Lung (tissue), 12 donors: ENCODE measurements around the gene PFKFB4. TPM values are rescaled to one million over a fixed set of nuclear protein-coding genes. Genes with fewer than 3 reads are reported as not detected.

Experiments used
- ATAC-seq: fragments of 200-7000 bp; cut with Tn5 transposase; one replicate; pipeline ENCODE4 v1.9.1; 2020; ENCODE audit warnings: moderate number of reproducible peaks; ENCODE audit not compliant: insufficient read depth, low FRiP score
- DNase-seq, 3 donors: peaks; one replicate each; pipeline ENCODE4 v3.0.0-alpha.2; 2013 to 2017
- H3K27ac ChIP-seq, 2 donors: one replicate each; pipeline ENCODE4 v1.5.1; 2013; ENCODE audit warnings: mild to moderate bottlenecking in 2 of 2, moderate library complexity in 2 of 2, control low read depth in 1 of 2, inconsistent platforms in 1 of 2, low read depth in 1 of 2, low read length in 1 of 2
- H3K27me3 ChIP-seq, 3 donors: one replicate each; pipeline ENCODE4 v1.5.1; 2013; ENCODE audit warnings: low read length in 2 of 3; ENCODE audit not compliant: control insufficient read depth in 3 of 3, insufficient read depth in 3 of 3
- H3K36me3 ChIP-seq, 4 donors: one replicate each; pipeline ENCODE4 v1.5.1; 2013; ENCODE audit warnings: low read length in 4 of 4, mild to moderate bottlenecking in 1 of 4, moderate library complexity in 1 of 4; ENCODE audit not compliant: control insufficient read depth in 4 of 4, insufficient read depth in 4 of 4
- H3K4me1 ChIP-seq, 5 donors: one replicate each; pipeline ENCODE4 v1.5.1; 2013; ENCODE audit warnings: low read length in 5 of 5, mild to moderate bottlenecking in 2 of 5, moderate library complexity in 1 of 5; ENCODE audit not compliant: control insufficient read depth in 5 of 5, insufficient read depth in 5 of 5
- H3K4me3 ChIP-seq: one replicate; pipeline ENCODE4 v1.5.1; 2013; ENCODE audit warnings: mild to moderate bottlenecking, control low read depth, moderate library complexity
- H3K9ac ChIP-seq, 2 donors: one replicate each; pipeline ENCODE4 v1.5.1; 2013; ENCODE audit warnings: low read length in 2 of 2, control low read depth in 1 of 2; ENCODE audit not compliant: insufficient read depth in 1 of 2
- H3K9me3 ChIP-seq, 4 donors: one replicate each; pipeline ENCODE4 v1.5.1; 2013; ENCODE audit warnings: low read length in 3 of 4, mild to moderate bottlenecking in 1 of 4, moderate library complexity in 1 of 4; ENCODE audit not compliant: control insufficient read depth in 4 of 4, insufficient read depth in 3 of 4
- WGBS, 2 donors: extraction: QIAGEN DNeasy Blood & Tissue Kit; methylation state at CpG; one replicate each; pipeline ENCODE4 v1.1.7; 2013; 5-methylcytosine and 5-hydroxymethylcytosine counted together
- polyA plus RNA-seq, 2 donors: library from polyadenylated mRNA; stranded (reverse); fragments of 200-250 nt; gene quantifications; one replicate each; pipeline ENCODE4 v1.2.1, GENCODE V29; 2013
- total RNA-seq, 2 donors: library from RNA; depleted of rRNA in 1 of 2; stranded (reverse); fragments of >200 nt in 1 of 2; gene quantifications; one replicate each; pipeline ENCODE4 v1.2.1, GENCODE V29; 2014 to 2021
- TF ChIP-seq, protein P1 (sequence below): IDR thresholded peaks from 2 replicates; pipeline ENCODE4 v1.5.1; 2012; ENCODE audit warnings: mild to moderate bottlenecking; ENCODE audit errors: control extremely low read depth, extremely low read depth
- donor health status: control.
- donor health status: control.
- donor health status: Bipolar disorder and iron deficiency.
- donor health status: healthy.
- donor health status: DM: yes; HTN: yes; CAD: no.

The PFKFB4 gene
- total and polyA plus RNA-seq, 4 donors: 3.6 to 15.9 (median 12.1) TPM

DNA sequence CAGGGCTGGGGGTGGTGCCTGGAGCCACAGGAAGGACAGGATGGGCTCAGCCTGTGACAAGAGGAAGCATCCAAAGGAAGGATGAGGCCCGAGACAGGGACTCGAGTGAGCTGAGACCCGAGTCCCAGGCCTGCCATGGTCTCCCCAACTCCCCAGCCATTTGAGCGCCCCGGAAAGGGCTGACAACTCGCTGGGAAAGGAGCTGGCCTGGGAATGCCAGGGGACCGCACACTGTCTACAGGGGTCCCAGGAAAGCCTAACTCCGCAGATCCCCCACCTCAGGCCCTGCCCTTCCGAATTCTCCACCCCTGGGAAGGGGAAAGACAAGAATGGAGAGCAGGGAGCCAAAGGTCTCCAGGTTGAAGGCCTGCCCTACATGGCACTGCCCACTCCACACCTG is 31.6 kb downstream of the PFKFB4 start:
- TF ChIP-seq, protein P1, sequence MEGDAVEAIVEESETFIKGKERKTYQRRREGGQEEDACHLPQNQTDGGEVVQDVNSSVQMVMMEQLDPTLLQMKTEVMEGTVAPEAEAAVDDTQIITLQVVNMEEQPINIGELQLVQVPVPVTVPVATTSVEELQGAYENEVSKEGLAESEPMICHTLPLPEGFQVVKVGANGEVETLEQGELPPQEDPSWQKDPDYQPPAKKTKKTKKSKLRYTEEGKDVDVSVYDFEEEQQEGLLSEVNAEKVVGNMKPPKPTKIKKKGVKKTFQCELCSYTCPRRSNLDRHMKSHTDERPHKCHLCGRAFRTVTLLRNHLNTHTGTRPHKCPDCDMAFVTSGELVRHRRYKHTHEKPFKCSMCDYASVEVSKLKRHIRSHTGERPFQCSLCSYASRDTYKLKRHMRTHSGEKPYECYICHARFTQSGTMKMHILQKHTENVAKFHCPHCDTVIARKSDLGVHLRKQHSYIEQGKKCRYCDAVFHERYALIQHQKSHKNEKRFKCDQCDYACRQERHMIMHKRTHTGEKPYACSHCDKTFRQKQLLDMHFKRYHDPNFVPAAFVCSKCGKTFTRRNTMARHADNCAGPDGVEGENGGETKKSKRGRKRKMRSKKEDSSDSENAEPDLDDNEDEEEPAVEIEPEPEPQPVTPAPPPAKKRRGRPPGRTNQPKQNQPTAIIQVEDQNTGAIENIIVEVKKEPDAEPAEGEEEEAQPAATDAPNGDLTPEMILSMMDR: no peak
- H3K9me3 ChIP-seq: peaks cover 0 to 3% (median 0%) of the 10 kb centered on the region in 4 donors
- H3K4me3 ChIP-seq: no peak overlapping the region
- WGBS, 2 donors: 71 to 79% methylated on average over 9 of the region's 9 CpGs
- H3K27ac ChIP-seq: no peak overlapping the region
- DNase-seq (no peak), ATAC-seq (no peak)
- H3K27me3 ChIP-seq: no peaks in the 10 kb centered on the region
- no peaks in the 10 kb centered on the region for H3K4me1 ChIP-seq
- H3K9ac ChIP-seq: no peak overlapping the region
- peaks cover 0 to 6% (median 0%) of the 10 kb centered on the region in 4 donors for H3K36me3 ChIP-seq

- Histone ChIP-seq H3K4me3 (no peak overlapping the region), H3K4me1 (no peaks in the 10 kb centered on the region), H3K27me3 (no peaks in the 10 kb centered on the region), H3K9ac (no peak overlapping the region), H3K27ac (no peak overlapping the region), H3K9me3 (peaks cover 0 to 3% (median 0%) of the 10 kb centered on the region in 4 donors), H3K36me3 (peaks cover 0 to 6% (median 0%) of the 10 kb centered on the region in 4 donors)
- ATAC-seq (no peak), DNase-seq (no peak)
- TF ChIP-seq, protein P1: no peak
- 86 to 97% methylated on average over 6 of the region's 6 CpGs for WGBS, 2 donors
These were observed 35.0 kb downstream of the PFKFB4 start for GRCh38 chr3:48521635-48522034.

DNA sequence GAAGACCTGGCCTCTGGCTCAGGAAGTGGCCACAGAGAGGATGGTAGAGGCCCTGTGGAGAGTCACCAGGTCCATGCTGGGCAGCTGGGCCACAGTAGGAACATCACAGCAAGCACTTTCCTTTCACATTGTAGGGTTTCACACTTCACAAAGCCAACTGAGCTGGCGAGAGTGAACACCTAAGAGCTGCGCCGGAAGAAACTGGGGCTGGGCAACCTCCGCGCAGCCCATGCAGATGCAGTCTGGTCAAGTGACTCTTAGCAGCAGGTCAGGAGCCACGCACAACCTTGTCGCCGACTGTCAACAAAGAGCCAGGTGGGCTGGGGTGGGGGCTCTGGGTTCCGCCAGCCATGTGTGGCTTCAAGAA is 37.3 kb downstream of the PFKFB4 start:
- Histone ChIP-seq H3K27me3 (no peaks in the 10 kb centered on the region), H3K36me3 (peaks cover 0 to 3% (median 0%) of the 10 kb centered on the region in 4 donors), H3K9ac (no peak overlapping the region), H3K9me3 (no peaks in the 10 kb centered on the region), H3K27ac (no peak overlapping the region), H3K4me1 (no peaks in the 10 kb centered on the region), H3K4me3 (no peak overlapping the region)
- TF ChIP-seq, protein P1: no peak
- WGBS, 2 donors: 94 to 96% methylated on average over 9 of the region's 9 CpGs
- ATAC-seq (no peak), DNase-seq (no peak)

- no peak for DNase-seq
- TF ChIP-seq, protein P1: no peak
- Histone ChIP-seq H3K9me3 (no peaks in the 10 kb centered on the region), H3K9ac (no peak overlapping the region), H3K27me3 (no peaks in the 10 kb centered on the region), H3K4me1 (no peaks in the 10 kb centered on the region), H3K4me3 (no peak overlapping the region), H3K27ac (no peak overlapping the region), H3K36me3 (peaks cover 0 to 3% (median 0%) of the 10 kb centered on the region in 4 donors)
- ATAC-seq: no peak
- WGBS, 2 donors: 53 to 57% methylated on average over 12 of the region's 12 CpGs
These were observed 37.8 kb downstream of the PFKFB4 start for GRCh38 chr3:48518638-48519276.
